ENCODE measurements around the gene WBP1. TPM values are rescaled to one million over a fixed set of nuclear protein-coding genes. Genes with fewer than 3 reads are reported as not detected.

The WBP1 gene
- total RNA-seq, 2 donors from 2014 or later: 43.0 to 57.4 TPM

DNA sequence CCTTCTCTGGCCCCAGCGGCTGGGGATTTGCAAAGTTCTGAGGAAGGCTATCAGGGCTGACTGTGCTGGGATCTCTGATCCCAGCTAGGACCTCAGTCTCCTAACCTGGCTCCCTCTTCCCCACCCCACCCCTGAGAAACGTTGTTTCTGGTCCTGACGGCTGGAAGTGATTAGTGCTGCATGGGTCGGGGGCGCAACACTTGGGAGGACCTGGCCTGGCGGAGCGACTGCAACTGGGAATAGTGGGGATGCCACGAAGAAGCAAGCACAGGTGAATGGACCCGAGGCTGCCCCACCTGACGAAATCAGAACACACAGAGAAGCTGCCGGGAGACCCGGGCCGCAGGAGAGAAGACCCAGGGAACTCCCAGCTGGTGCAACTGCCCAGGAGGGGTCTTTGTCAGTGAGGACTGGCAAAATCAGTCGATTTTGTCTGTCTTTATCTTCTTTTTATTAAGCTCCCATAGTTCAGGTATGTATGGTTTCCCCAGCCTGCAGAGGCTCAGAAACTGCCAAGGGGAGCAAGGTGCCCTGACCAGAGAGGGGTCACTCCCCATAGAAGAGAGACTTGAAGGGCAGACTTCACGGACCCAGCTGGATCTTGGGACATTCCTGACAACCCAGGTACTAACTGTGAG, 41.8 kb downstream of the WBP1 start:
- H3K4me1 ChIP-seq: peaks cover 0 to 62% of the 10 kb centered on the region in 2 donors
- no peak for DNase-seq (ENCODE audit: low spot score)
- no peak overlapping the region for H3K27ac ChIP-seq
- H3K36me3 ChIP-seq: peaks cover 4% of the 10 kb centered on the region
- peaks cover 18 to 21% of the 10 kb centered on the region in 2 donors for H3K27me3 ChIP-seq
- peak overlapping the region in 1 of 2 donors; percentile 51 for H3K4me3 ChIP-seq
- no peak for TF ChIP-seq CTCF (IDR thresholded peaks at IDR 0.05)
- no peaks in the 10 kb centered on the region for H3K9me3 ChIP-seq

GRCh38 chr2:74500578-74500946, 42.3 kb downstream of the WBP1 start:
- Histone ChIP-seq H3K9me3 (no peaks in the 10 kb centered on the region), H3K36me3 (peaks cover 9% of the 10 kb centered on the region), H3K4me1 (peaks cover 0 to 67% of the 10 kb centered on the region in 2 donors), H3K4me3 (no peak overlapping the region), H3K27me3 (peaks cover 18 to 21% of the 10 kb centered on the region in 2 donors), H3K27ac (no peak overlapping the region)
- no peak for DNase-seq (ENCODE audit: low spot score)
- no peak for TF ChIP-seq CTCF (IDR thresholded peaks at IDR 0.05)

GRCh38 chr2:74501335-74502071, 43.3 kb downstream of the WBP1 start:
- TF ChIP-seq CTCF (IDR thresholded peaks at IDR 0.05): no peak
- Histone ChIP-seq H3K27ac (no peak overlapping the region), H3K36me3 (peaks cover 14% of the 10 kb centered on the region), H3K27me3 (peaks cover 18 to 21% of the 10 kb centered on the region in 2 donors), H3K4me3 (peak overlapping the region in 1 of 2 donors; percentile 62), H3K9me3 (no peaks in the 10 kb centered on the region), H3K4me1 (peaks cover 0 to 77% of the 10 kb centered on the region in 2 donors)
- no peak for DNase-seq (ENCODE audit: low spot score)

- no peak for DNase-seq (ENCODE audit: low spot score)
- Histone ChIP-seq H3K36me3 (peaks cover 14% of the 10 kb centered on the region), H3K9me3 (no peaks in the 10 kb centered on the region), H3K27me3 (peaks cover 18 to 21% of the 10 kb centered on the region in 2 donors), H3K27ac (peak overlapping the region in 1 of 2 donors; percentile 84), H3K4me3 (peak overlapping the region; percentile 44 to 62), H3K4me1 (peaks cover 0 to 82% of the 10 kb centered on the region in 2 donors)
- TF ChIP-seq CTCF (IDR thresholded peaks at IDR 0.05): no peak
Observed at GRCh38 chr2:74502147-74502719, 44.0 kb downstream of the WBP1 start.

- Histone ChIP-seq H3K9me3 (no peaks in the 10 kb centered on the region), H3K36me3 (peaks cover 14% of the 10 kb centered on the region), H3K4me3 (peak overlapping the region; percentile 44 to 62), H3K27me3 (peaks cover 14 to 17% of the 10 kb centered on the region in 2 donors), H3K27ac (peak overlapping the region; percentile 77 to 84), H3K4me1 (peaks cover 0 to 78% of the 10 kb centered on the region in 2 donors)
- DNase-seq (ENCODE audit: low spot score): peak; percentile 96
- TF ChIP-seq CTCF (IDR thresholded peaks at IDR 0.05): peak in 1 of 2 donors; percentile 52
Observed at GRCh38 chr2:74502720-74503505, 44.7 kb downstream of the WBP1 start.
